Activated CD8-positive, alpha-beta memory T cell treated with anti-CD3 and anti-CD28 coated beads, Interleukin-2, amount 10 ng/mL, durations not matched to agents 7 days and 5 days (primary cell): ENCODE measurements around the gene MYT1. TPM values are rescaled to one million over a fixed set of nuclear protein-coding genes. Genes with fewer than 3 reads are reported as not detected.

Experiments used
- ATAC-seq: fragments of 150-1000 bp; cut with Tn5 transposase; one replicate; pipeline ENCODE4 v1.10.0; 2021; ENCODE audit warnings: moderate library complexity
- CTCF ChIA-PET: fragments of 350-600 bp; sonication (Branson Sonifier 250); formaldehyde crosslinking; loops from one replicate; lab custom pipeline; 2021; ENCODE audit warnings: antibody characterized with exemption; lab: Charles Lee
- DNase-seq: peaks from one replicate; pipeline ENCODE4 v3.0.0-alpha.2; 2020
- H3K27ac Mint-ChIP-seq: one replicate; pipeline ENCODE4 v1.8.0; 2021; ENCODE audit warnings: mild to moderate bottlenecking, mixed read lengths
- H3K27me3 Mint-ChIP-seq: one replicate; pipeline ENCODE4 v1.8.0; 2021; ENCODE audit warnings: mixed read lengths
- H3K36me3 Mint-ChIP-seq: one replicate; pipeline ENCODE4 v1.8.0; 2021; ENCODE audit warnings: mild to moderate bottlenecking, mixed read lengths
- H3K4me1 Mint-ChIP-seq: one replicate; pipeline ENCODE4 v1.8.0; 2021; ENCODE audit warnings: mixed read lengths
- H3K4me3 Mint-ChIP-seq: one replicate; pipeline ENCODE4 v1.8.0; 2021; ENCODE audit warnings: mild to moderate bottlenecking, moderate library complexity, mixed read lengths
- H3K9me3 Mint-ChIP-seq: one replicate; pipeline ENCODE4 v1.8.0; 2022; ENCODE audit warnings: low read depth, mixed read lengths
- total RNA-seq, 2 experiments: library from RNA; stranded (reverse); gene quantifications; one replicate each; pipeline ENCODE4 v1.2.3, GENCODE V29; 2021

MYT1 gene
- total RNA-seq, 2 experiments from 2014 or later: not detected

DNA sequence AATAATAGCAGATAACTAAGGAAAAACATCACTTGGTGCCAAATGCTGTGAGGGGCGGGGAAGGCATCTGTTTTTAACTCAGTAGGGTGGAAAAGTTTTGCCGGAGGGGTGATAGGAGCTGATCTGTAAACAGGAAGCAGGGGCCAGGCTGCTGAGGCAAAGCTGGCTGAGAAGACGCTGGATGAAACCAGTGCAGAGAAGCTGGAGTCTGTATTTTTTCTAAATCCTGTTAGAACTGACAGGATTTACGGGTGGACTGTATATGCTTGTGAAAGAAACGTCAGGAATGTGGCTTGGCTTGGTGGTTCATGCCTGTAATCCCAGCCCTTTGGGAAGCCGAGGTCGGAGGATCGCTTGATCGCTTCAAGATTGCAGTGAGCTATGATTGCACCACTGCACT lies 96.9 kb downstream of the MYT1 start:
- CTCF ChIA-PET: interaction anchor here (1.2 kb wide), 1 partner anchor 25 kb away, joined by 3 read pairs; no protein-coding TSS in a partner anchor

DNA sequence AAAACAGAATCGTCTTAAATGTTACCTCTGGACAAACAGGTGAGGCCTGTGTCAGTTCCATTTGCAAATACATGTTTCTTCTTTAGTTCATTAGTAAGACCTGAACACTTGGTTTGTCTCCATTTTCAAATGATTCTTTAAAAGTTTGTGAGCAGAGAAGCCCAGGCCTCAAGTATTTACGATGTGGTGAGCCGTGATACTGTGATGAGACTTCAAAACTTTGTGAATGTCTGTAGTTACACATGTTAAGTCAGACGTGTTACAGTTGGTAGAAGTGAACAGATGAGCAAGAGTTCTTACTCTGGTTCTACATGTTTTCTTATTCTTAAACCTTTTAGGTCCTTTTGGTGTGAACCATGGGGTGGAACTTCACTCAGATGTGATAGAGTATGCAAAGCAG lies 99.8 kb downstream of the MYT1 start:
- DNase-seq: no peak
- no peak overlapping the region for H3K4me3 Mint-ChIP-seq
- no peak overlapping the region for H3K27ac Mint-ChIP-seq
- H3K27me3 Mint-ChIP-seq: no peaks in the 10 kb centered on the region
- no peaks in the 10 kb centered on the region for H3K9me3 Mint-ChIP-seq
- peaks cover 2% of the 10 kb centered on the region for H3K36me3 Mint-ChIP-seq
- H3K4me1 Mint-ChIP-seq: peaks cover 4% of the 10 kb centered on the region
- CTCF ChIA-PET: no interaction called here
- ATAC-seq: no peak

More for the DNA sequence above, 96.9 kb downstream of the MYT1 start:
- H3K36me3 Mint-ChIP-seq: no peaks in the 10 kb centered on the region
- DNase-seq: no peak
- H3K4me1 Mint-ChIP-seq: peaks cover 28% of the 10 kb centered on the region
- H3K27ac Mint-ChIP-seq: no peak overlapping the region
- ATAC-seq: no peak
- H3K27me3 Mint-ChIP-seq: no peaks in the 10 kb centered on the region
- H3K9me3 Mint-ChIP-seq: no peaks in the 10 kb centered on the region
- no peak overlapping the region for H3K4me3 Mint-ChIP-seq

DNA sequence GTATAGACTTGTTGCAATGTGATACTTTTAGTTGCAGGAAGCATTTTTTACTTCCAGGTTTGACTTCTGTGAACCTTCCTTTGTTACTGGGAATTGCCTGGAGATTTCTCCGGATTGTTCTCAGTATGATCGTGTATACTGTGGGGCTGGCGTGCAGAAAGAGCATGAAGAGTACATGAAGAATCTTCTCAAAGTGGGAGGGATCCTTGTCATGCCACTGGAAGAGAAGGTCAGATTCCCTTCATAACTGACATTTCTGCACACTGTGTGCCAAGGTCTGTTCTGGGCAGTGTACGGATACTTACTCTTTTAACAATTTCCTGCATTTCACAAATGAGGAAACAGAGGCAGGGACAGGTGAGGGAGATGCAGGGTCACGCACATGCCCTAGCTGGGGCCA lies 100.9 kb downstream of the MYT1 start:
- H3K27ac Mint-ChIP-seq: no peak overlapping the region
- H3K9me3 Mint-ChIP-seq: no peaks in the 10 kb centered on the region
- no peak for DNase-seq
- H3K4me1 Mint-ChIP-seq: peaks cover 4% of the 10 kb centered on the region
- no peak for ATAC-seq
- H3K4me3 Mint-ChIP-seq: no peak overlapping the region
- CTCF ChIA-PET: no interaction called here
- H3K27me3 Mint-ChIP-seq: no peaks in the 10 kb centered on the region
- H3K36me3 Mint-ChIP-seq: peaks cover 2% of the 10 kb centered on the region

DNA sequence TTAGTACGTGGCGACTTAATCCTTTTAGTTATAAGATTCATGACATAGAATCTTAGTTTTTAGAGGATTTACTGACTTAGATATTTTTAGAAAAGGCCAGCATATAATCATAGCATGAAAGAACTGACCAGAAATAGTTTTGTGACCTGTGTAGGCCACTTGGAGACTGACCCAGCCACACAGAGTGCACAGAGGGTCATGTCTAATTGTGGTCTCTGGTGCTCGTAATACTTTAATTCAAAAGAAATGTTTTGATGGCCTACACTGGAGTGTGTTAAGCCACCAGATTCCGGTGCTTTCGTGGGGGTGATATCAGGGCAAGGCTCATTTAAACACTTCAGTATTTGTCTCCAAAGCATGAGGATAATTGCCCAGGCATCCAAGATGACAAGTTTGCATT lies 102.7 kb downstream of the MYT1 start:
- Mint-ChIP-seq H3K36me3 (peaks cover 2% of the 10 kb centered on the region), H3K4me1 (no peaks in the 10 kb centered on the region), H3K4me3 (no peak overlapping the region), H3K9me3 (no peaks in the 10 kb centered on the region), H3K27ac (no peak overlapping the region), H3K27me3 (no peaks in the 10 kb centered on the region)
- DNase-seq: no peak
- ATAC-seq: no peak
- CTCF ChIA-PET: no interaction called here

DNA sequence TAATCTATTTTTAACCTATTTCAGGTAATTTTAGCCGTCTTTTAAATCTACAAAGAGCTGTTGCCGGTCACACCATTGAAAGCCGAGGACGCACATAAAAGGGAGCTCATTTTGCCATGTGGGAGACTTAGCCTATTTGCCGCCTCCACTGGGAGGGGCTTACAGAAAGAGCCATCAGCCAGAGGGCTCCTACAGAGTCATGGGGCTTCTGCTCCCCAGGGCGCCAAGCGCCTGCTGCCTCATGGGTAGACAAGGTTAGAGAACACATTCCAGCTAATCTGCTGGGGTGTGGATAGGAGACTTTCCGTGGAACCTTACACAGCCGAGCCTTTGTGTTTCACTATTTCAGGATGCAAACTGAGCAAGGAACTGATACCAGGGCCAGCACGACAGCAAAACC lies 103.9 kb downstream of the MYT1 start:
- H3K36me3 Mint-ChIP-seq: peaks cover 2% of the 10 kb centered on the region
- ATAC-seq: no peak
- CTCF ChIA-PET: no interaction called here

DNA sequence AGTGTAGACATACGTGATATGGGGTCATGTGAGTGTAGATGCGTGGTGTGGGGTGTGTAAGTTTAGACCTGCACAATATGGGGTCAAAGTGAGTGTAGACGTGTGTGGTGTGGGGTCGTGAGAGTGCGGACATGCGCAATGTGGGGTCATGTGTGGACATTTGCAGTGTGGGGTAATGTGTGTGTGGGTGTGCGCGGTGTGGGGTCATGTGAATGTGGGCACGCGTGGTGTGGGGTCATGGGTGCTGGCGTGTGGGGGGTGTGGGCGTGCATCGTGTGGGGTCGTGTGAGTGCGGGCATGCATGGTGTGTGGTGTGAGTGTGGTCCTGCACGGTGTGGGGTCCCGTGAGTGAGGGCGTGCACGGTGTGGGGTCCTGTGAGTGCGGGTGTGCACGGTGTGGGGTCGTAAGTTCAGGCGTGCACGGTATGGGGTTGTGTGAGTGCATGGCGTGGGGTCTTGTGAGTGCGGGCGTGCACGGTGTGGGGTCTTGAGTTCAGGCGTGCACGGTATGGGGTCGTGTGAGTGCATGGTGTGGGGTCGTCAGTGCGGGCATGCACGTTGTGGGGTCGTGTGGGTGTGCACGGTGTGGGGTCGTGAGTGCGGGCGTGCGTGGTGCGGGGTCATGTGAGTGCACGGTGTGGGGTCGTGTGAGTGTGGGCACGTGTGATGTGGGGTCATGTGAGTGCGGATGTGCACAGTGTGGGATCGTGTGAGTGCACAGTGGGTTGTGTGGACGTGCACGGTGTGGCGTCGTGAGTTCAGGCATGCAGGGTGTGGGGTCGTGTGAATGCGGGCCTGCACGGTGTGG lies 105.6 kb downstream of the MYT1 start:
- Mint-ChIP-seq H3K9me3 (no peaks in the 10 kb centered on the region), H3K27ac (no peak overlapping the region), H3K4me3 (no peak overlapping the region), H3K4me1 (no peaks in the 10 kb centered on the region), H3K36me3 (peaks cover 2% of the 10 kb centered on the region), H3K27me3 (no peaks in the 10 kb centered on the region)
- ATAC-seq (no peak), DNase-seq (no peak)
- CTCF ChIA-PET: no interaction called here

More for the DNA sequence above, 103.9 kb downstream of the MYT1 start:
- Mint-ChIP-seq H3K27me3 (no peaks in the 10 kb centered on the region), H3K4me3 (no peak overlapping the region), H3K4me1 (no peaks in the 10 kb centered on the region), H3K27ac (no peak overlapping the region), H3K9me3 (no peaks in the 10 kb centered on the region)
- no peak for DNase-seq

DNA sequence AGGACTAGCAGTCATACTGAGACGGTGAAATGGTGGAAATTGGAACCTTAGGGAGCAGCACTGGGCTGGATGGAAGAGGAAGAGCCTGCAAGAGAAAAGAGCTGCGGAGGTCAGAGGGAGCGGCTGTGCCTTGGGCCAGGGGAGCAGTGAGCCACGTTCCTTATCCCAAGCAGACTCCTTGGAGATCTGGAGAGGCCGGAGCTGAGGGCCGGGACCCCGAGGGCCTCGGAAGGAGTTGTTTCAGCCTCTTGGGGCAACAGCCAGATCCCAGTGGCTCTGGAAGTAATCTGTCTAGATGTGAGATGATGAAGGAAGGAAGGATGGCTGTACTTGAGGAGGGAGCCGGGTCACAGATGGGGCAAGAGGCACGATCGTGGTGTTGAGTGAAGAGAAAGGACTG lies 107.4 kb downstream of the MYT1 start:
- H3K4me3 Mint-ChIP-seq: no peak overlapping the region
- H3K36me3 Mint-ChIP-seq: peaks cover 2% of the 10 kb centered on the region
- H3K27me3 Mint-ChIP-seq: no peaks in the 10 kb centered on the region
- H3K9me3 Mint-ChIP-seq: no peaks in the 10 kb centered on the region
- ATAC-seq: no peak
- CTCF ChIA-PET: interaction anchor here (0.8 kb wide), 1 partner anchor 14 kb away, joined by 3 read pairs; no protein-coding TSS in a partner anchor
- H3K27ac Mint-ChIP-seq: no peak overlapping the region
- no peak for DNase-seq
- no peaks in the 10 kb centered on the region for H3K4me1 Mint-ChIP-seq

DNA sequence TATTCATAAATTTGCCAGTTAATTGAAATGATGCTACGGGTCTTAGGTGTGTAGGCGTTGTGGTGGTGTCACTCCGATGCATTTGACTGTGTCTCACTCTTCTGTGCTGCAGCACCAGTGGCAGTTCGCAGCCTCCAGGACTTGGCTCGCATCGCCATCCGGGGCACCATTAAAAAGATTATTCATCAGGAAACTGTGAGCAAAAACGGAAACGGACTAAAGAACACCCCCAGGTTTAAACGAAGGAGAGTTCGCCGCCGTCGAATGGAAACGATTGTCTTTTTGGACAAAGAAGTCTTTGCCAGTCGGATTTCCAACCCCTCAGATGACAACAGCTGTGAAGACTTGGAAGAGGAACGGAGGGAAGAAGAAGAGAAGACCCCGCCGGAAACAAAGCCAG lies 108.9 kb downstream of the MYT1 start:
- peaks cover 2% of the 10 kb centered on the region for H3K36me3 Mint-ChIP-seq
- H3K4me1 Mint-ChIP-seq: no peaks in the 10 kb centered on the region
- CTCF ChIA-PET: interaction anchor here (2.7 kb wide), 1 partner anchor 13 kb away, joined by 10 read pairs; no protein-coding TSS in a partner anchor
- ATAC-seq: no peak
- H3K27me3 Mint-ChIP-seq: no peaks in the 10 kb centered on the region
- DNase-seq: no peak
- H3K9me3 Mint-ChIP-seq: no peaks in the 10 kb centered on the region
- no peak overlapping the region for H3K4me3 Mint-ChIP-seq
- H3K27ac Mint-ChIP-seq: no peak overlapping the region

DNA sequence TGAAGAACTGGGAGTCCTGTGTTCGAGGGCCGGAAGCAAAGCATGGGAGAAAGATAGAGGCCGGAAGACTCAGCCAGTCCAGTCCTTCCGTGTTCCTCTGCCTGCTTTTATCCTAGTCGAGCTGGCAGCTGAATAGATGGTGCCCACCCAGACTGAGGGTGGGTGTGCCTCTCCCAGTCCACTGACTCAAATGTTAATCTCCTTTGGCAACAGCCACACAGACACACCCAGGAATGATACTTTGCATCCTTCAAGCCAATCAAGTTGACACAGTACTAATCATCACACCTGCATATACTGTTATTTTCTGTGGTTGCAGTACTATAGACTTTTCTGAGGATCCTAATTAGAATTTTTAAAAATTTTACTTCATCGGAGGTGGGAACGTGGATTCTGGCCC lies 112.6 kb downstream of the MYT1 start:
- H3K4me3 Mint-ChIP-seq: no peak overlapping the region
- ATAC-seq: no peak
- H3K9me3 Mint-ChIP-seq: no peaks in the 10 kb centered on the region
- CTCF ChIA-PET: interaction anchor here (0.8 to 1.0 kb wide), 3 partner anchors 9 to 21 kb away, joined by 3 to 4 read pairs (median 3); partner anchors contain the start of gene PCMTD2
- H3K4me1 Mint-ChIP-seq: peaks cover 23% of the 10 kb centered on the region
- no peak overlapping the region for H3K27ac Mint-ChIP-seq
- no peak for DNase-seq
- no peaks in the 10 kb centered on the region for H3K36me3 Mint-ChIP-seq
- no peaks in the 10 kb centered on the region for H3K27me3 Mint-ChIP-seq

DNA sequence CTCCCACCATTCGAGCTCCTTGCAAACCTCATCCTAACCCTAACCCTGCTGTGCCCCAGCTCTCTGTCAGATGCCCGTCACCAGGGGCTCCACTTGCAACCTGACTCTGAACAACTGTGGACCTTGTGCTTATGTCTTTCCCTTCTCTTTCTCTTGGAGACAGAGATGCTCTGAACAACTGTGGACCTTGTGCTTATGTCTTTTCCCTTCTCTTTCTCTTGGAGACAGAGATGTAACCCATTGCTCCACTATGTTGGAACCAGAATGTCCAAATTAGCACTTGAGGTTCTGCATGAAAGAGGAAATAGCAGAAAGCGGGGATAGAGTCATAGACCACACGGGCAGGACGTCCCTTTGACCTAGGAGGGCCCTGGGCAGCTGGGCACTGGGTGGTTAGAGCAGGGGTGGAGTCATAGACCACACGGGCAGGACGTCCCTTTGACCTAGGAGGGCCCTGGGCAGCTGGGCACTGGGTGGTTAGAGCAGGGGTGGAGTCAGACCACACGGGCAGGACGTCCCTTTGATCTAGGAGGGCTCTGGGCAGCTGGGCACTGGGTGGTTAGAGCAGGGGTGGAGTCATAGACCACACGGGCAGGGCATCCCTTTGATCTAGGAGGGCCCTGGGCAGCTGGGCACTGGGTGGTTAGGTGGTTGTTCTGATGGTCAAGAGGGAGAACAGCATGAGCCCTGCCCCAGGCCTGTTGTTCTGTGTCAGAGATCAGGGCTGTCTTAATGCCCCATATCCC lies 113.5 kb downstream of the MYT1 start:
- CTCF ChIA-PET: interaction anchor here (1.0 kb wide), 1 partner anchor 8 kb away, joined by 3 read pairs; no protein-coding TSS in a partner anchor
- H3K27me3 Mint-ChIP-seq: peaks cover 3% of the 10 kb centered on the region
- H3K4me1 Mint-ChIP-seq: peaks cover 24% of the 10 kb centered on the region
- no peaks in the 10 kb centered on the region for H3K36me3 Mint-ChIP-seq
- ATAC-seq (no peak), DNase-seq (no peak)
- H3K9me3 Mint-ChIP-seq: no peaks in the 10 kb centered on the region
- no peak overlapping the region for H3K4me3 Mint-ChIP-seq
- H3K27ac Mint-ChIP-seq: no peak overlapping the region

DNA sequence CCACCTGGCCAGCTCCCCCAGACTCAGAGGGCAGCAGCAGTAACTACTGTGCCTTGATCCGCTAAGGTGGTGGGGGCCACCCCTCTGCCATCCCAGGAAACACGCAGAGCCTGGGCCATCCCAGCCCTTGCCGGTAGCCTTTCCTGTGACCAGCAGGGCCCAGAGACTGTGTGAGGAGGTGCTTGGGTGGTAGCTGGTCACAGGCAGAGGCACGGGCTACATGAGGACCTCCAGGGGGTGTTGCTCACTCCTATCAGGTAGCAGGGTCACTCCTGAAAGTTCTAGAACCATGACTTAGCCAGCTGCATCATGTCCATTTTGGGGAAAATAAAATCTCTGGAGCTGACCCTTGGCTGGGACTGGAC lies 114.0 kb downstream of the MYT1 start:
- CTCF ChIA-PET: no interaction called here
- ATAC-seq (no peak), DNase-seq (no peak)
- H3K4me3 Mint-ChIP-seq: no peak overlapping the region
- no peaks in the 10 kb centered on the region for H3K36me3 Mint-ChIP-seq
- peaks cover 4% of the 10 kb centered on the region for H3K27me3 Mint-ChIP-seq
- no peaks in the 10 kb centered on the region for H3K9me3 Mint-ChIP-seq
- no peak overlapping the region for H3K27ac Mint-ChIP-seq
- H3K4me1 Mint-ChIP-seq: peaks cover 24% of the 10 kb centered on the region

DNA sequence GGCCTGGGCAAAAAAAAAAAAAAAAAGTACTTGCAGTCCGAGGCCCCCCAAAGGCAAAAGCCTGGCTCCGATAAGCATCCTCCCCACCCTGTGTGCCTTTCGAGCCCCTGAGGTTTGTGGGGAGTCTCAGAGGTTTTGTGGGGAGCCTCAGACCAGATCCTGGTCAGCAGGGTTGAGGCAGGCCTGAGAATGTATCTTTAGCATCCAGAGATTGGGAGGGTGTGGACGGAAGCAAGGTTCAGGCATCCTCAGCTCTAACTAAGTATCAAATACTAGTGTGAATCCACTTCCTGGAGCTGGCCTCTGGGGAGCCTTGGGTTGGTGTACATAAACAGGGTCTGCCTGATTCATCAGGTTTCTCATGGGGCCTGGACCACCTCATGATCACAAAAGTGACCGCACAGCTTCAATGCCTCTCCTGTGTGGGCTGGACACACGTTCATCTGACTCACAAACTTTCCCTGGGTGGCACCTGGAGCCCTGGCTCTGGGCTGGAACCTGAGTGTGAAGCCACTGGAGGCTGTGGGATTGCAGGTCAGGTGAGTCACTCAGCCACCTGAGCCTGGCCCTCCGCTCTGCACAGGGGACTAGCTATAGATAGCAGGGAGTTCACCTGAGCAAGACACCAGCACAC lies 115.7 kb downstream of the MYT1 start:
- ATAC-seq: peak; percentile 82
- Mint-ChIP-seq H3K9me3 (no peaks in the 10 kb centered on the region), H3K27ac (no peak overlapping the region), H3K4me1 (peaks cover 24% of the 10 kb centered on the region), H3K27me3 (peaks cover 11% of the 10 kb centered on the region), H3K4me3 (no peak overlapping the region), H3K36me3 (no peaks in the 10 kb centered on the region)
- CTCF ChIA-PET: interaction anchor here (1.2 kb wide), 1 partner anchor 24 kb away, joined by 3 read pairs; the partner anchor contains the start of gene PCMTD2
- DNase-seq: peak; percentile 73

DNA sequence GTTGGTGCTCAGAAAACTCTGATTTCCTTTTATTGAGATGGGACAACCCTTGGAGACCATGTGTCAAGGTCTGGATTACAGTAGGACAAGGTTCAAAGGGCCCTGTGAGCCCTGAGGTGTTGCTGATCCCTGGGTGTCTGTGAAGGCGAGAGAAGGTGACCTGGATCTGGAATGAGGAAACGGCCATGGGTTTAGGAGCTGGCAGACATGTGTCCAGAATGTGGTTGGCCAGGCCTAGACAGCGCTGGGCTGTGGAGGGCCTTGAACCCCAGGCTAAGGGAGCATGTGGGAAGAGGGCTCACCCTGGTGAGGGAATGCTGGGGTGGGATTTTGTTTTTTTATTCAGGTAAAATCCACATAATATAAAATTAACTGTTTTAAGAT lies 116.2 kb downstream of the MYT1 start:
- CTCF ChIA-PET: interaction anchor here (1.2 kb wide), 1 partner anchor 25 kb away, joined by 3 read pairs; the partner anchor contains the start of gene PCMTD2
- no peak for ATAC-seq
- Mint-ChIP-seq H3K27ac (no peak overlapping the region), H3K27me3 (peaks cover 11% of the 10 kb centered on the region), H3K4me3 (no peak overlapping the region), H3K9me3 (no peaks in the 10 kb centered on the region), H3K4me1 (peaks cover 24% of the 10 kb centered on the region), H3K36me3 (no peaks in the 10 kb centered on the region)
- DNase-seq: no peak
